ENCODE measurements around the gene SPAAR. TPM values are rescaled to one million over a fixed set of nuclear protein-coding genes. Genes with fewer than 3 reads are reported as not detected.

The SPAAR gene
- polyA plus RNA-seq, 2 of the 4 experiments (the other 2 are of a cell fraction): not detected

- TF ChIP-seq BCL3 (IDR thresholded peaks at IDR 0.05): no peak
- no peak for TF ChIP-seq ZSCAN20 (CRISPR knock-in tag; IDR thresholded peaks at IDR 0.05)
- TF ChIP-seq MAZ (IDR thresholded peaks at IDR 0.05; ENCODE audit: borderline replicate concordance, low read depth, low read length): no peak
- TF ChIP-seq FOXS1 (CRISPR knock-in tag; IDR thresholded peaks at IDR 0.05): no peak
- TF ChIP-seq NPAS2 (CRISPR knock-in tag; IDR thresholded peaks at IDR 0.05; ENCODE audit: borderline replicate concordance): no peak
- Histone ChIP-seq H3K9me3 (no peaks in the 10 kb centered on the region), H3K4me2 (no peak overlapping the region), H3K27ac (no peak overlapping the region), H3K4me3 (no peak overlapping the region), H3K4me1 (no peaks in the 10 kb centered on the region)
- DNase-seq (ENCODE audit: low read depth in 1 of 2, low spot score in 1 of 2) (no peak), ATAC-seq (no peak), FAIRE-seq (no peak)
- WGBS (ENCODE audit: missing lambda C conversion rate): 42% methylated on average over 12 of the region's 12 CpGs
- CTCF ChIA-PET: interaction anchor here (1.5 to 8.1 kb wide), 5 partner anchors 9 to 71 kb away, joined by 3 to 36 read pairs (median 6); no protein-coding TSS in a partner anchor
- POLR2A ChIA-PET: no interaction called here
These were observed 48.0 kb upstream of the SPAAR start for GRCh38 chr9:35861161-35861897.

GRCh38 chr9:35862328-35862727 is 47.0 kb upstream of the SPAAR start:
- POLR2A ChIA-PET: no interaction called here
- H3K9me3 ChIP-seq: no peaks in the 10 kb centered on the region
- H3K4me3 ChIP-seq: no peak overlapping the region
- H3K27ac ChIP-seq: no peak overlapping the region
- no peak for TF ChIP-seq RAD21 (conservative IDR thresholded peaks at IDR 0.05 in 1 of 2, IDR thresholded peaks at IDR 0.05 in 1 of 2)
- TF ChIP-seq JUNB (IDR thresholded peaks at IDR 0.05): no peak
- TF ChIP-seq MAFK (IDR thresholded peaks at IDR 0.05; ENCODE audit: partially characterized antibody): no peak
- no peak for TF ChIP-seq EHMT2 (IDR thresholded peaks at IDR 0.05; ENCODE audit: low read depth)
- TF ChIP-seq HMGXB4 (CRISPR knock-in tag; IDR thresholded peaks at IDR 0.05; ENCODE audit: borderline replicate concordance): no peak
- no peak for TF ChIP-seq CBX8 (IDR thresholded peaks at IDR 0.05)
- no peak for TF ChIP-seq REST (IDR thresholded peaks at IDR 0.05)
- TF ChIP-seq EHF (CRISPR knock-in tag; IDR thresholded peaks at IDR 0.05): no peak
- TF ChIP-seq RFX5 (IDR thresholded peaks at IDR 0.05): no peak
- TF ChIP-seq CHD2 (IDR thresholded peaks at IDR 0.05; ENCODE audit: low read length, partially characterized antibody): no peak
- no peak for TF ChIP-seq RNF2 (IDR thresholded peaks at IDR 0.05; ENCODE audit: borderline replicate concordance, low read depth)
- no peak for TF ChIP-seq ESRRA (IDR thresholded peaks at IDR 0.05; ENCODE audit: borderline replicate concordance, low read length)
- TF ChIP-seq ZFP36 (IDR thresholded peaks at IDR 0.05; ENCODE audit: borderline replicate concordance, partially characterized antibody): no peak
- no peak for TF ChIP-seq NPAS2 (CRISPR knock-in tag; IDR thresholded peaks at IDR 0.05; ENCODE audit: borderline replicate concordance)
- TF ChIP-seq ELK1 (IDR thresholded peaks at IDR 0.05; ENCODE audit: low read depth, low read length): no peak
- no peak for TF ChIP-seq HEYL (CRISPR knock-in tag; IDR thresholded peaks at IDR 0.05)
- no peak for TF ChIP-seq RARB (CRISPR knock-in tag; IDR thresholded peaks at IDR 0.05)
- no peak for ATAC-seq
- FAIRE-seq: no peak
- CTCF ChIA-PET: interaction anchor here (1.5 to 8.1 kb wide), 5 partner anchors 8 to 72 kb away, joined by 3 to 36 read pairs (median 6); no protein-coding TSS in a partner anchor
- no peak for DNase-seq (ENCODE audit: low read depth in 1 of 2, low spot score in 1 of 2)
- no peaks in the 10 kb centered on the region for H3K4me1 ChIP-seq
- H3K4me2 ChIP-seq: no peak overlapping the region
- 70% methylated on average over 4 of the region's 4 CpGs for WGBS (ENCODE audit: missing lambda C conversion rate)

Measured in A549 (cell line).